Measurements from ENCODE around the gene SLC16A7.

- TF ChIP-seq CTCF (IDR thresholded peaks at IDR 0.05) (no peak), ZFX (IDR thresholded peaks at IDR 0.05; ENCODE audit: borderline replicate concordance) (no peak)
These were observed 123.9 kb downstream of the SLC16A7 start for GRCh38 chr12:59719701-59720100.

Data from 22Rv1 (cell line).